A673 (cell line): Measurements from ENCODE around the gene URB1.

Experiments used
- EZH2 ChIP-seq: fragments of 200-600 bp; sonication (generic); IDR thresholded peaks from 2 replicates; pipeline ENCODE4 v1.6.1; 2017; ENCODE audit warnings: borderline replicate concordance, low read depth, mild to moderate bottlenecking, mixed read lengths, antibody characterized with exemption, low read length; ENCODE audit not compliant: poor library complexity, severe bottlenecking
- TF ChIP-seq, protein P1 (sequence below): fragments of 300-800, 200-600 bp; sonication (generic); conservative IDR thresholded peaks from 2 replicates; pipeline ENCODE4 v1.5.1; 2017; ENCODE audit warnings: low read depth, mild to moderate bottlenecking, antibody characterized with exemption, low read length, moderate library complexity, mixed read lengths

DNA sequence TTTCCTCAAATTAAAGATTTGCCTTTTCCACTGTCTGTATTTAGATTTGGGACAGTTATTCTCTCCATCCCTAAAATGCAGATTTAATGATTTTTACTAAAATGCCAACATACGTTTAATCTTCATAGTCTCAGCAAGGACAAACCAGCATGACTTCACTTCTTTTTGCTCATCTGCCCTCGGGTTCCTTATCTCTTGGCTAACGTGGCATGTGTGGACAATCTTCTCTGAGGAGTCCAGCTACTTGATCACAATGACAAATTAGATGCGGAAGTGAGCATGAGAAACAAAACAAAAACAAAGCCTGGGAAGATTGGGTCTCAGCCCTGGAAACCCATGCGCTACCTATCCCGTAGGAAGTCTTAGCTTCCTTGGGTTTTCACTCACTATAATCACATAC is 93.1 kb downstream of the URB1 start:
- TF ChIP-seq, protein P1, sequence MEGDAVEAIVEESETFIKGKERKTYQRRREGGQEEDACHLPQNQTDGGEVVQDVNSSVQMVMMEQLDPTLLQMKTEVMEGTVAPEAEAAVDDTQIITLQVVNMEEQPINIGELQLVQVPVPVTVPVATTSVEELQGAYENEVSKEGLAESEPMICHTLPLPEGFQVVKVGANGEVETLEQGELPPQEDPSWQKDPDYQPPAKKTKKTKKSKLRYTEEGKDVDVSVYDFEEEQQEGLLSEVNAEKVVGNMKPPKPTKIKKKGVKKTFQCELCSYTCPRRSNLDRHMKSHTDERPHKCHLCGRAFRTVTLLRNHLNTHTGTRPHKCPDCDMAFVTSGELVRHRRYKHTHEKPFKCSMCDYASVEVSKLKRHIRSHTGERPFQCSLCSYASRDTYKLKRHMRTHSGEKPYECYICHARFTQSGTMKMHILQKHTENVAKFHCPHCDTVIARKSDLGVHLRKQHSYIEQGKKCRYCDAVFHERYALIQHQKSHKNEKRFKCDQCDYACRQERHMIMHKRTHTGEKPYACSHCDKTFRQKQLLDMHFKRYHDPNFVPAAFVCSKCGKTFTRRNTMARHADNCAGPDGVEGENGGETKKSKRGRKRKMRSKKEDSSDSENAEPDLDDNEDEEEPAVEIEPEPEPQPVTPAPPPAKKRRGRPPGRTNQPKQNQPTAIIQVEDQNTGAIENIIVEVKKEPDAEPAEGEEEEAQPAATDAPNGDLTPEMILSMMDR, result no peak
- TF ChIP-seq EZH2, result no peak
